Neuronal stem cell (in vitro differentiated cells): Measurements from ENCODE around the gene P3H2.

ENCODE experiments used
- DNase-seq: peaks from one replicate; pipeline ENCODE4 v3.0.0-alpha.2; 2013; ENCODE audit warnings: low spot score
- H2AFZ ChIP-seq: one replicate; pipeline ENCODE4 v1.6.1; 2013; ENCODE audit warnings: mild to moderate bottlenecking, low read length, inconsistent platforms
- H2AK5ac ChIP-seq: 2 replicates; pipeline ENCODE4 v1.6.1; 2013; ENCODE audit warnings: low read depth, mild to moderate bottlenecking, inconsistent platforms, low read length, moderate library complexity, mixed read lengths
- H2BK120ac ChIP-seq: 2 replicates; pipeline ENCODE4 v1.6.1; 2013; ENCODE audit warnings: low read depth, mild to moderate bottlenecking, inconsistent platforms, low read length, moderate library complexity, mixed read lengths
- H2BK12ac ChIP-seq: one replicate; pipeline ENCODE4 v1.6.1; 2013; ENCODE audit warnings: low read length, inconsistent platforms
- H2BK15ac ChIP-seq: 2 replicates; pipeline ENCODE4 v1.6.1; 2013; ENCODE audit warnings: mild to moderate bottlenecking, low read length, inconsistent platforms, mixed read lengths
- H2BK5ac ChIP-seq: one replicate; pipeline ENCODE4 v1.6.1; 2013; ENCODE audit warnings: inconsistent platforms, mild to moderate bottlenecking, low read length, moderate library complexity
- H3K14ac ChIP-seq: one replicate; pipeline ENCODE4 v1.6.1; 2013; ENCODE audit warnings: low read length, inconsistent platforms
- H3K18ac ChIP-seq: 2 replicates; pipeline ENCODE4 v1.6.1; 2013; ENCODE audit warnings: low read length, inconsistent platforms
- H3K23ac ChIP-seq: 2 replicates; pipeline ENCODE4 v1.6.1; 2013; ENCODE audit warnings: low read depth, mild to moderate bottlenecking, mixed read lengths, low read length, inconsistent platforms; ENCODE audit not compliant: poor library complexity
- H3K27ac ChIP-seq: replicated peaks from 3 replicates; pipeline ENCODE4 v1.5.1; 2013; ENCODE audit warnings: low read length, inconsistent platforms
- H3K27me3 ChIP-seq, 3 experiments: 2 replicates each; pipeline ENCODE4 v1.6.1; 2013; ENCODE audit warnings: low read length in 3 of 3, mild to moderate bottlenecking in 2 of 3, inconsistent platforms in 1 of 3, low read depth in 1 of 3, mixed read lengths in 1 of 3, moderate library complexity in 1 of 3; ENCODE audit not compliant: control insufficient read depth in 3 of 3, insufficient read depth in 3 of 3
- H3K36me3 ChIP-seq, 2 donors: replicated peaks in 1 of 2; 2 replicates each; pipeline ENCODE4 v1.6.1; 2013; ENCODE audit warnings: low read length in 2 of 2; ENCODE audit not compliant: control insufficient read depth in 2 of 2, insufficient read depth in 2 of 2
- H3K4ac ChIP-seq: 2 replicates; pipeline ENCODE4 v1.6.1; 2013; ENCODE audit warnings: inconsistent platforms, mild to moderate bottlenecking, low read length, moderate library complexity
- H3K4me1 ChIP-seq, 2 donors: 1 replicate in 1 of 2; 2 replicates in 1 of 2; pipeline ENCODE4 v1.6.1; 2013; ENCODE audit warnings: low read length in 2 of 2, low read depth in 1 of 2; ENCODE audit not compliant: control insufficient read depth in 2 of 2, insufficient read depth in 1 of 2
- H3K4me2 ChIP-seq: one replicate; pipeline ENCODE4 v1.6.1; 2013; ENCODE audit warnings: mild to moderate bottlenecking, low read length, inconsistent platforms; ENCODE audit not compliant: insufficient read depth, poor library complexity, severe bottlenecking
- H3K4me3 ChIP-seq, 2 donors: 2 replicates each; pipeline ENCODE4 v1.5.1; 2013; ENCODE audit warnings: low read length in 2 of 2, mild to moderate bottlenecking in 2 of 2, inconsistent platforms in 1 of 2, moderate library complexity in 1 of 2
- H3K79me1 ChIP-seq: one replicate; pipeline ENCODE4 v1.6.1; 2013; ENCODE audit warnings: low read depth, mild to moderate bottlenecking, inconsistent platforms, low read length, moderate library complexity
- H3K9ac ChIP-seq: one replicate; pipeline ENCODE4 v1.6.1; 2013; ENCODE audit warnings: mild to moderate bottlenecking, low read depth, low read length, inconsistent platforms; ENCODE audit not compliant: poor library complexity
- H3K9me3 ChIP-seq, 2 donors: replicated peaks in 1 of 2; 2 replicates each; pipeline versions ENCODE3 to v1.6.1; 2013; ENCODE audit warnings: low read length in 2 of 2, mild to moderate bottlenecking in 2 of 2, inconsistent platforms in 1 of 2, low read depth in 1 of 2, mixed read lengths in 1 of 2, moderate library complexity in 1 of 2; ENCODE audit not compliant: control insufficient read depth in 2 of 2, insufficient read depth in 1 of 2
- H4K8ac ChIP-seq: one replicate; pipeline ENCODE4 v1.6.1; 2013; ENCODE audit warnings: low read depth, mild to moderate bottlenecking, inconsistent platforms, low read length, moderate library complexity
- H4K91ac ChIP-seq: one replicate; pipeline ENCODE4 v1.6.1; 2013; ENCODE audit warnings: low read length, low read depth, mild to moderate bottlenecking, inconsistent platforms; ENCODE audit not compliant: poor library complexity
- WGBS, 2 donors: extraction: QIAGEN DNeasy Blood & Tissue Kit; methylation state at CpG; one replicate each; pipeline ENCODE4 v1.1.7; 2013; ENCODE audit warnings: missing lambda C conversion rate in 2 of 2, mixed read lengths in 1 of 2; ENCODE audit not compliant: insufficient read length in 2 of 2, insufficient replicate concordance in 1 of 2; ENCODE audit errors: extremely low coverage in 2 of 2; 5-methylcytosine and 5-hydroxymethylcytosine counted together

P3H2 gene

GRCh38 chr3:190036631-190037030 lies 84.1 kb downstream of the P3H2 start:
- no peak overlapping the region for H2BK5ac ChIP-seq
- no peaks in the 10 kb centered on the region for H3K27me3 ChIP-seq
- no peak overlapping the region for H2BK120ac ChIP-seq
- H4K8ac ChIP-seq: no peak overlapping the region
- no peak overlapping the region for H4K91ac ChIP-seq
- H3K4me2 ChIP-seq: no peak overlapping the region
- H3K4ac ChIP-seq: no peak overlapping the region
- peaks cover 4 to 5% of the 10 kb centered on the region in 2 donors for H3K4me1 ChIP-seq
- no peak overlapping the region for H3K9ac ChIP-seq
- no peak overlapping the region for H3K4me3 ChIP-seq
- no peak overlapping the region for H2AFZ ChIP-seq
- DNase-seq: no peak
- H3K36me3 ChIP-seq: no peaks in the 10 kb centered on the region
- no peak overlapping the region for H3K14ac ChIP-seq
- H3K18ac ChIP-seq: no peak overlapping the region
- H3K9me3 ChIP-seq: no peaks in the 10 kb centered on the region
- no CpG with 5 or more reads among the region's 2 CpGs for WGBS, 2 donors
- no peak overlapping the region for H2BK15ac ChIP-seq
- no peak overlapping the region for H3K27ac ChIP-seq
- H3K79me1 ChIP-seq: no peaks in the 10 kb centered on the region
- no peak overlapping the region for H3K23ac ChIP-seq
- H2BK12ac ChIP-seq: no peak overlapping the region
- H2AK5ac ChIP-seq: no peak overlapping the region

- Histone ChIP-seq H3K9me3 (no peaks in the 10 kb centered on the region), H3K4me3 (no peak overlapping the region), H2BK120ac (no peak overlapping the region), H3K27me3 (no peaks in the 10 kb centered on the region), H2BK5ac (no peak overlapping the region), H2BK12ac (no peak overlapping the region), H3K36me3 (no peaks in the 10 kb centered on the region), H2AFZ (no peak overlapping the region), H2AK5ac (no peak overlapping the region), H3K79me1 (no peaks in the 10 kb centered on the region), H3K4ac (no peak overlapping the region), H3K4me1 (peaks cover 0 to 2% of the 10 kb centered on the region in 2 donors), H3K18ac (no peak overlapping the region), H3K9ac (no peak overlapping the region), H3K14ac (no peak overlapping the region), H4K8ac (no peak overlapping the region), H3K23ac (no peak overlapping the region), H3K27ac (no peak overlapping the region), H3K4me2 (no peak overlapping the region), H2BK15ac (no peak overlapping the region), H4K91ac (no peak overlapping the region)
- no peak for DNase-seq
- no CpG with 5 or more reads among the region's 3 CpGs for WGBS, 2 donors
These were observed 86.3 kb downstream of the P3H2 start for GRCh38 chr3:190034446-190034845.

- Histone ChIP-seq H2BK12ac (no peak overlapping the region), H2BK15ac (no peak overlapping the region), H3K4me3 (no peak overlapping the region), H3K27ac (no peak overlapping the region), H3K9ac (no peak overlapping the region), H4K8ac (no peak overlapping the region), H3K18ac (no peak overlapping the region), H2BK120ac (no peak overlapping the region), H3K27me3 (no peaks in the 10 kb centered on the region), H4K91ac (no peak overlapping the region), H2AK5ac (no peak overlapping the region), H3K9me3 (no peaks in the 10 kb centered on the region), H3K79me1 (no peaks in the 10 kb centered on the region), H3K4me1 (no peaks in the 10 kb centered on the region), H2AFZ (no peak overlapping the region), H3K4me2 (no peak overlapping the region), H3K14ac (no peak overlapping the region), H2BK5ac (no peak overlapping the region), H3K4ac (no peak overlapping the region), H3K36me3 (no peaks in the 10 kb centered on the region), H3K23ac (no peak overlapping the region)
- DNase-seq: no peak
- no CpG with 5 or more reads among the region's 11 CpGs for WGBS, 2 donors
These were observed 87.8 kb downstream of the P3H2 start for GRCh38 chr3:190032923-190033322.

- Histone ChIP-seq H3K23ac (no peak overlapping the region), H3K14ac (no peak overlapping the region), H4K8ac (no peak overlapping the region), H3K9me3 (no peaks in the 10 kb centered on the region), H3K4ac (no peak overlapping the region), H3K36me3 (no peaks in the 10 kb centered on the region), H3K9ac (no peak overlapping the region), H3K4me2 (no peak overlapping the region), H3K4me1 (no peaks in the 10 kb centered on the region), H2BK12ac (no peak overlapping the region), H2BK120ac (no peak overlapping the region), H3K27ac (no peak overlapping the region), H2AK5ac (no peak overlapping the region), H3K4me3 (no peak overlapping the region), H3K27me3 (no peaks in the 10 kb centered on the region), H2BK15ac (no peak overlapping the region), H2AFZ (no peak overlapping the region), H3K79me1 (no peaks in the 10 kb centered on the region), H2BK5ac (no peak overlapping the region), H4K91ac (no peak overlapping the region), H3K18ac (no peak overlapping the region)
- no peak for DNase-seq
- WGBS, 2 donors: no CpG with 5 or more reads among the region's 1 CpG
These were observed 88.6 kb downstream of the P3H2 start for GRCh38 chr3:190031887-190032752.
